GM12892 (cell line): ENCODE data around the gene NPNT.

Experiments used
- POLR2A ChIP-seq: IDR thresholded peaks from 2 replicates; pipeline ENCODE4 v1.6.1; 2011; ENCODE audit warnings: low read depth, low read length, control low read depth
- POLR2AphosphoS5 ChIP-seq: IDR thresholded peaks from 2 replicates; pipeline ENCODE4 v1.6.1; 2011; ENCODE audit warnings: low read depth, low read length, control low read depth
- TAF1 ChIP-seq: IDR thresholded peaks from 2 replicates; pipeline ENCODE4 v1.6.1; 2011; ENCODE audit warnings: low read depth, mild to moderate bottlenecking, control low read depth, low read length, borderline replicate concordance

- no peak for TF ChIP-seq POLR2A
- TF ChIP-seq TAF1: no peak
- no peak for TF ChIP-seq POLR2AphosphoS5
These were observed 551 bp downstream of the NPNT start for GRCh38 chr4:105895583-105896460.
